ENCODE measurements around the gene AP2M1. TPM values are rescaled to one million over a fixed set of nuclear protein-coding genes. Genes with fewer than 3 reads are reported as not detected.

AP2M1 gene
- polyA plus RNA-seq, 1 of the 3 experiments (the other 2 are of a cell fraction): 759 TPM

DNA sequence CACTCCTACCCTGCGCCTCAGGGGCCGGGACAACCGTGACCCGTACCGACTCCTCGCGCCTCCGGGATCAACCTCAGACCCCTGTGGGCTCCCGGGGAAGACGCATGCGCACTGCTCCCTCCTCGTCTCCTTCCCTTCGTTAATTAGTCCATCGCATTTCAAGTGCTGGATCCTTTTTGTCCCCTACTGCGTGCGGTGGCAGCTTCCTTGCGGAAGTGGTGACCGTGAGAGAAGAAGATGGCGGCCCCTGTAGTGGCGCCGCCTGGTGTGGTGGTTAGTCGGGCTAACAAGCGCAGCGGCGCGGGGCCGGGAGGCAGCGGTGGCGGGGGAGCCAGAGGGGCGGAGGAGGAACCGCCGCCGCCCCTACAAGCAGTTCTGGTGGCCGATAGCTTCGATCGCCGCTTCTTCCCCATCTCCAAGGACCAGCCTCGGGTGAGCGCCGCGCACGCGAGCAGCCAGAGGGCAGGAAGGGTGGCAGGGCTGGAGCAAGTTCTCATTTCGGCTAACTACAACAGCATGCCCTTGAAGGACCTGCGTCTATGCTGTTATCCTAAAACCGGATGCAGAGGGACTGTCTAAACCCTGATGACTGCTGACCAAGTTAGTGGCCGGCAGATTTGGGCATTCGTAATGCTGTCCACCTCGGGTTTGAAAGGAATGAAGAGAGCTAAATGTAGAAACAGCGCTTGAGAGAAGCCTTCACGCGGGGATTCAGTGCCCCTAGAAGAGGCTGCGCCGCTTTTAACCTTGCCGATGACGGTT, 39.3 kb upstream of the AP2M1 start, which contains the start of gene EIF2B5 (continued):
- TF ChIP-seq RAD21 (IDR thresholded peaks at IDR 0.05; ENCODE audit: low read length) (peak; percentile 13), EZH2phosphoT487 (IDR thresholded peaks at IDR 0.05; ENCODE audit: borderline replicate concordance, low read depth) (no peak), REST (IDR thresholded peaks at IDR 0.05; ENCODE audit: low read depth, low read length) (peak; percentile 75)
- TF ChIP-seq, protein P1, sequence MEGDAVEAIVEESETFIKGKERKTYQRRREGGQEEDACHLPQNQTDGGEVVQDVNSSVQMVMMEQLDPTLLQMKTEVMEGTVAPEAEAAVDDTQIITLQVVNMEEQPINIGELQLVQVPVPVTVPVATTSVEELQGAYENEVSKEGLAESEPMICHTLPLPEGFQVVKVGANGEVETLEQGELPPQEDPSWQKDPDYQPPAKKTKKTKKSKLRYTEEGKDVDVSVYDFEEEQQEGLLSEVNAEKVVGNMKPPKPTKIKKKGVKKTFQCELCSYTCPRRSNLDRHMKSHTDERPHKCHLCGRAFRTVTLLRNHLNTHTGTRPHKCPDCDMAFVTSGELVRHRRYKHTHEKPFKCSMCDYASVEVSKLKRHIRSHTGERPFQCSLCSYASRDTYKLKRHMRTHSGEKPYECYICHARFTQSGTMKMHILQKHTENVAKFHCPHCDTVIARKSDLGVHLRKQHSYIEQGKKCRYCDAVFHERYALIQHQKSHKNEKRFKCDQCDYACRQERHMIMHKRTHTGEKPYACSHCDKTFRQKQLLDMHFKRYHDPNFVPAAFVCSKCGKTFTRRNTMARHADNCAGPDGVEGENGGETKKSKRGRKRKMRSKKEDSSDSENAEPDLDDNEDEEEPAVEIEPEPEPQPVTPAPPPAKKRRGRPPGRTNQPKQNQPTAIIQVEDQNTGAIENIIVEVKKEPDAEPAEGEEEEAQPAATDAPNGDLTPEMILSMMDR (IDR thresholded peaks at IDR 0.05): peak; percentile 56

GRCh38 chr3:184135911-184136260, 38.8 kb upstream of the AP2M1 start:
- Histone ChIP-seq H3K9ac (peak overlapping the region; percentile 92), H3K9me3 (no peaks in the 10 kb centered on the region), H3K79me2 (ENCODE audit: insufficient read depth) (peaks cover 66% of the 10 kb centered on the region), H3K4me3 (ENCODE audit: low read depth in 2 of 2, low read length in 1 of 2) (peak overlapping the region; percentile 82 to 96), H4K20me1 (ENCODE audit: insufficient read depth) (no peaks in the 10 kb centered on the region), H3K27ac (ENCODE audit: low read depth in 2 of 2, low read length in 1 of 2) (peak overlapping the region; percentile 70 to 86; a peak in 3 of 4 replicates), H3K4me2 (peak overlapping the region; percentile 90), H3K4me1 (ENCODE audit: control insufficient read depth in 1 of 2, insufficient read depth in 2 of 2, low read depth in 1 of 2, low read length in 1 of 2) (peaks cover 0 to 8% of the 10 kb centered on the region in 2 experiments; a peak in 3 of 4 replicates), H3K9me2 (no peaks in the 10 kb centered on the region), H3F3A (replicated peaks; ENCODE audit: insufficient read depth) (peaks cover 10% of the 10 kb centered on the region), H3K27me3 (ENCODE audit: insufficient read depth) (no peaks in the 10 kb centered on the region), H2AFZ (ENCODE audit: low read depth) (peak overlapping the region; percentile 75), H3K36me3 (replicated peaks in 1 of 2; ENCODE audit: control insufficient read depth in 1 of 2, insufficient read depth in 2 of 2, low read length in 1 of 2) (peaks cover 14 to 19% of the 10 kb centered on the region in 2 experiments)
- ChIA-PET POLR2A (interaction anchor here (1.5 kb wide), 1 partner anchor 8 kb away, joined by 4 read pairs; no protein-coding TSS in a partner anchor), CTCF (interaction anchor here (0.9 to 4.0 kb wide), 9 partner anchors 9 to 251 kb away, joined by 3 to 31 read pairs (median 6); partner anchors contain the start of genes EEF1AKMT4 and PARL)
- DNase-seq: no peak
- TF ChIP-seq MXI1 (IDR thresholded peaks at IDR 0.05; ENCODE audit: low read depth, low read length): no peak
- no peak for TF ChIP-seq GABPA (IDR thresholded peaks at IDR 0.05; ENCODE audit: low read depth)
- TF ChIP-seq USF1 (IDR thresholded peaks at IDR 0.05; ENCODE audit: borderline replicate concordance, low read depth): no peak
- no peak for TF ChIP-seq FOXJ3 (CRISPR knock-in tag; IDR thresholded peaks at IDR 0.05)
- no peak for TF ChIP-seq USF2 (IDR thresholded peaks at IDR 0.05; ENCODE audit: borderline replicate concordance, low read depth, low read length)
- TF ChIP-seq ZBTB33 (IDR thresholded peaks at IDR 0.05; ENCODE audit: borderline replicate concordance, low read depth): no peak
- no peak for TF ChIP-seq EZH2phosphoT487 (IDR thresholded peaks at IDR 0.05; ENCODE audit: borderline replicate concordance, low read depth)
- TF ChIP-seq JUND (IDR thresholded peaks at IDR 0.05): no peak
- TF ChIP-seq FOXM1 (IDR thresholded peaks at IDR 0.05; ENCODE audit: low read depth): no peak
- 5% methylated on average over 9 of the region's 9 CpGs for WGBS (ENCODE audit: low lambda C conversion rate)

Data from SK-N-SH (cell line).